ENCODE data around the gene MYO18A. TPM values are rescaled to one million over a fixed set of nuclear protein-coding genes. Genes with fewer than 3 reads are reported as not detected.
"Not testable (repeated sequence)": the region's sequence is repeated elsewhere in the genome, so short reads cannot be mapped to it uniquely, and the experiment has no call there.

The MYO18A gene
- 10 to 100 TPM; 34.6 to 80.5 TPM for total RNA-seq

DNA sequence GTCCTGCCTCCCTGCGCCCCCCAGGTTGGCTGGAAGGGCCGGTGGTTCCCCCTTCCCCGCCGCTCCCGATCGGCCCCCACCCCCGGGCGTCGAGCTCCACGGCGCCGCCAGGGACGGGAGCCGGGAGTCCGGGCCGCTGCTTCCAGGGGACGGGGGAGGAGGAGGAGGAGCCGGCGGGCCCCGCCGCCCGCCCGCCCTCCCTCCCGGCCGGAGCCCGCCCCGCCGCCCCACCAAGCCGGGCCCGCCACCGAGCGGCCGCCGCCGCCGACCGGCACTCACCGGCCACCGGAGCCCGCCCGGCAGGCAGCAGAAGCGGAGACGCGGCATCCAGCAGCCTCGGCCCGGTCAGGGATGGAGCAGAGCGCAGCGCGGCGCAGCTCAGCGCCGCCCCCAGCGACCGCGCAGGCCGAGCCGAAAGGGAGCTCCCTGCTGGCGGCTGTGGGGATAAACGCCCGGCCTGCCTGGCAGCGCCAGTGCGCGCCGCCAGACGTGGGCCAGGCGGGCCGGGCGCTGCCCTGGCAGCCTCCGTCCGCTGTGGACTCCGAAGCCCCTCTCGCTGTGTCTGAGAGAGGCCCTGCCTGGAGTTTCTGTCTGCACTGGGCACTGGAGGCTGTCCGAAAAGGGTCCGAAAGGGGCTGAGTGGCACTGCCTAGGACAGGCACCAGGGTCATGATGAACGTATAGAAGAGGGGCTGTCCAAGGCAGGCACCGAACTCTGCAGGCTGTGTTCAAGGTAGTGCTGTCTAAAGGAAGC, at the start of gene MYO18A:
TSS of gene MYO18A (minus strand) at position 365 of the 754 bp plus-strand sequence. CDS start 13,458 bp downstream, outside the sequence.
- TF ChIP-seq POLR2AphosphoS5 (IDR thresholded peaks at IDR 0.05), result no peak
- peak; percentile 51 to 98 (median 82) for TF ChIP-seq CTCF (IDR thresholded peaks at IDR 0.05)
- TF ChIP-seq POLR2A (IDR thresholded peaks at IDR 0.05), result peak; percentile 49
- H3K4me1 ChIP-seq (replicated peaks), result peaks cover 10% of the 10 kb centered on the region
- no peaks in the 10 kb centered on the region for H3K27me3 ChIP-seq (replicated peaks; ENCODE audit: insufficient read depth)
- intact Hi-C loops (cut with DNase I), result loop anchor here (2.0 kb wide), 1 partner anchor 31 kb away; no protein-coding TSS in a partner anchor
- H3K36me3 ChIP-seq, result no peaks in the 10 kb centered on the region
- peak; percentile 64 for DNase-seq (ENCODE audit: low spot score)
- WGBS, result under 1% methylated on average over 54 of the region's 76 CpGs
- no peaks in the 10 kb centered on the region for H3K9me3 ChIP-seq
- peak within 1 kb of the TSS; percentile 82 to 88 for H3K27ac ChIP-seq
- H3K4me3 ChIP-seq, result peak within 1 kb of the TSS; percentile 44 to 49

GRCh38 chr17:29225396-29225795, 45.2 kb upstream of the MYO18A start:
- no peak overlapping the region for H3K4me3 ChIP-seq
- no peak for DNase-seq (ENCODE audit: low spot score)
- H3K27ac ChIP-seq, result no peak overlapping the region
- no peaks in the 10 kb centered on the region for H3K4me1 ChIP-seq (replicated peaks)
- no peak for TF ChIP-seq CTCF (IDR thresholded peaks at IDR 0.05)
- no peak for TF ChIP-seq POLR2A (IDR thresholded peaks at IDR 0.05)
- TF ChIP-seq POLR2AphosphoS5 (IDR thresholded peaks at IDR 0.05), result no peak
- H3K27me3 ChIP-seq (replicated peaks; ENCODE audit: insufficient read depth), result no peaks in the 10 kb centered on the region
- intact Hi-C loops (cut with DNase I), result no loop called here
- no peaks in the 10 kb centered on the region for H3K36me3 ChIP-seq
- no peaks in the 10 kb centered on the region for H3K9me3 ChIP-seq

GRCh38 chr17:29221338-29221737, 41.1 kb upstream of the MYO18A start:
- 94% methylated on average over 11 of the region's 11 CpGs for WGBS
- H3K9me3 ChIP-seq; intact Hi-C loops (cut with DNase I); DNase-seq (ENCODE audit: low spot score); H3K27me3 ChIP-seq (replicated peaks; ENCODE audit: insufficient read depth); H3K4me1 ChIP-seq (replicated peaks); H3K36me3 ChIP-seq; H3K27ac ChIP-seq; H3K4me3 ChIP-seq: not testable (repeated sequence)

DNA sequence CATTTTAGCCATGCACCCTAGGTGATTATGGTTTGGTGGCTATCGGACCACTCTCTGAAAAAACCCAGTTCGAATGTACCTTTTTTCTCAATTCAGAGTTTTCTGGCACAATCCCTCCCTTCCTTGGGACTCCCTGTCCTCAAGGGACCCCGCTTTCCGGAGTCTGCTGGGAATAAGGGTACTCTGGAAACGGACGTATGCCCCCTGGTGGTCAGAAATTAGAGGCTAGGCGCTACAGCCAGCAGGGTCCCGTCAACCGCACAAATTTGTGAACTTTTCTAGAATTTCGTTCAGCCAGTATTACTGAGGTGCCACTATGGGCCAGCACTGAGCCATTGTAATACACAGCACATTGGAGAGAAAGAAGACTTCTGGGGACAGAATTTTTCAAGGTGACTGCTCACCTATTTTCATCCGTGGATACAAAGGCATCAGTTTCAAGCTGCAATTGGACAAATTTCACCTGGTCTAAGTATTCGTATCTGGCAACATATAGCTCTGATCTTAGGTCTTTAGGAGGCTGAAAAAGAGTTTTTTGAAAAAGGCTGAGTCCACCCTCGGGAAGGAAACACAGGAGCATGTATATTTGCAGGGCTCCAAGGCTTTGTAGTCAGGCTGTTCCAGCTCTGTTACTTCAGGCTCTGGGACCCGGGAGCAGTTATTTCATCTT, 39.3 kb upstream of the MYO18A start:
- Histone ChIP-seq H3K9me3 (no peaks in the 10 kb centered on the region), H3K36me3 (no peaks in the 10 kb centered on the region), H3K27ac (no peak overlapping the region), H3K4me1 (replicated peaks) (no peaks in the 10 kb centered on the region), H3K27me3 (replicated peaks; ENCODE audit: insufficient read depth) (no peaks in the 10 kb centered on the region), H3K4me3 (no peak overlapping the region)
- intact Hi-C loops (cut with DNase I), result loop anchor here (2.0 kb wide), 1 partner anchor 71 kb away; no protein-coding TSS in a partner anchor
- 10% methylated on average over 14 of the region's 14 CpGs for WGBS
- TF ChIP-seq CTCF (IDR thresholded peaks at IDR 0.05) (peak; percentile 57 to 93 (median 87)), POLR2A (IDR thresholded peaks at IDR 0.05) (no peak), POLR2AphosphoS5 (IDR thresholded peaks at IDR 0.05) (peak; percentile 33)
- peak; percentile 69 for DNase-seq (ENCODE audit: low spot score)

- WGBS, result 79% methylated on average over 5 of the region's 5 CpGs
- no peak for DNase-seq (ENCODE audit: low spot score)
- H3K27ac ChIP-seq, result no peak overlapping the region
- intact Hi-C loops (cut with DNase I), result no loop called here
- TF ChIP-seq CTCF (IDR thresholded peaks at IDR 0.05) (no peak), POLR2AphosphoS5 (IDR thresholded peaks at IDR 0.05) (no peak), POLR2A (IDR thresholded peaks at IDR 0.05) (no peak)
- no peaks in the 10 kb centered on the region for H3K27me3 ChIP-seq (replicated peaks; ENCODE audit: insufficient read depth)
- no peaks in the 10 kb centered on the region for H3K4me1 ChIP-seq (replicated peaks)
- no peaks in the 10 kb centered on the region for H3K36me3 ChIP-seq
- no peak overlapping the region for H3K4me3 ChIP-seq
- H3K9me3 ChIP-seq, result no peaks in the 10 kb centered on the region
Observed at GRCh38 chr17:29216856-29217255, 36.7 kb upstream of the MYO18A start.

Data from prostate gland (tissue), 2 donors.